Measurements from ENCODE around the gene NAB2. TPM values are rescaled to one million over a fixed set of nuclear protein-coding genes. Genes with fewer than 3 reads are reported as not detected.
"Not testable (repeated sequence)": the region's sequence is repeated elsewhere in the genome, so short reads cannot be mapped to it uniquely, and the experiment has no call there.

NAB2 gene
- total and polyA plus RNA-seq, 2 donors (not counting 3 experiments of a cell fraction or from before 2014, with no cell fraction given) = 14.6 to 15.9 TPM

GRCh38 chr12:57053901-57054300 is 35.0 kb upstream of the NAB2 start:
- BruUV-seq (replicated peaks) = not testable (repeated sequence)

GRCh38 chr12:57055824-57056223 is 33.1 kb upstream of the NAB2 start:
- Histone ChIP-seq H3K79me2 (ENCODE audit: control insufficient read depth, insufficient read depth, low read length) (no peaks in the 10 kb centered on the region), H3K36me3 (ENCODE audit: control insufficient read depth in 2 of 2, extremely low read depth in 1 of 2, insufficient read depth in 2 of 2, low read length in 2 of 2) (peaks cover 6 to 10% of the 10 kb centered on the region in 2 experiments), H3K27me3 (ENCODE audit: control insufficient read depth in 2 of 2, insufficient read depth in 2 of 2, low read length in 2 of 2) (peaks cover 0 to 1% of the 10 kb centered on the region in 2 experiments), H3K9me3 (replicated peaks; ENCODE audit: control insufficient read depth, insufficient read depth, low read length) (no peaks in the 10 kb centered on the region), H3K9ac (replicated peaks; ENCODE audit: extremely low read depth, insufficient read depth, low read length) (no peak overlapping the region), H3K4me3 (replicated peaks in 1 of 3; ENCODE audit: insufficient read depth in 1 of 3, low read depth in 1 of 3, low read length in 3 of 3) (no peak overlapping the region), H3K4me1 (ENCODE audit: control insufficient read depth, extremely low read depth, insufficient read depth, low read length) (no peaks in the 10 kb centered on the region), H3K27ac (ENCODE audit: insufficient read depth, low read depth, low read length) (no peak overlapping the region), H3K9me1 (replicated peaks; ENCODE audit: control insufficient read depth, extremely low read depth, insufficient read depth, low read length) (no peaks in the 10 kb centered on the region), H4K20me1 (replicated peaks; ENCODE audit: control insufficient read depth, extremely low read depth, insufficient read depth, low read length) (no peaks in the 10 kb centered on the region), H2AFZ (ENCODE audit: low read depth, low read length) (no peak overlapping the region), H3K4me2 (ENCODE audit: insufficient read depth, low read length) (no peak overlapping the region)
- no TSS peak for BruUV-seq (replicated peaks)
- ChIA-PET POLR2A (no interaction called here), CTCF (interaction anchor here (1.3 kb wide), 1 partner anchor 54 kb away, joined by 3 read pairs; no protein-coding TSS in a partner anchor)
- intact Hi-C loops (cut with micrococcal nuclease) = no loop called here
- DNase-seq (ENCODE audit: low read depth, low spot score) (no peak), FAIRE-seq (no peak)
- TF ChIP-seq GATA2 (IDR thresholded peaks at IDR 0.05; ENCODE audit: insufficient read depth, insufficient read length, low read depth, low read length) = no peak
- TF ChIP-seq CTCF (IDR thresholded peaks at IDR 0.05; ENCODE audit: extremely low read depth in 1 of 2, insufficient read depth in 1 of 2, low read depth in 1 of 2, low read length in 2 of 2) = no peak
- no peak for TF ChIP-seq JUN (IDR thresholded peaks at IDR 0.05; ENCODE audit: borderline replicate concordance, insufficient read depth, insufficient read length, low read depth)
- no peak for TF ChIP-seq POLR2A (IDR thresholded peaks at IDR 0.05; ENCODE audit: low read depth, low read length)
- no peak for TF ChIP-seq MYC (IDR thresholded peaks at IDR 0.05; ENCODE audit: low read depth, low read length)
- no peak for TF ChIP-seq POLR2AphosphoS5 (IDR thresholded peaks at IDR 0.05; ENCODE audit: insufficient read depth, low read depth, low read length)
- dilution Hi-C loops (cut with MboI; ENCODE audit: extremely low pct_ligation_motif_present, low sequenced_read_pairs) = no loop called here

More at GRCh38 chr12:57053901-57054300, 35.0 kb upstream of the NAB2 start:
- H3K9me3 ChIP-seq (replicated peaks; ENCODE audit: control insufficient read depth, insufficient read depth, low read length); H3K4me1 ChIP-seq (ENCODE audit: control insufficient read depth, extremely low read depth, insufficient read depth, low read length); DNase-seq (ENCODE audit: low read depth, low spot score); H3K9ac ChIP-seq (replicated peaks; ENCODE audit: extremely low read depth, insufficient read depth, low read length); H3K27ac ChIP-seq (ENCODE audit: insufficient read depth, low read depth, low read length); H3K4me3 ChIP-seq (replicated peaks in 1 of 3; ENCODE audit: insufficient read depth in 1 of 3, low read depth in 1 of 3, low read length in 3 of 3); dilution Hi-C loops (cut with MboI; ENCODE audit: extremely low pct_ligation_motif_present, low sequenced_read_pairs); POLR2A ChIA-PET; H3K4me2 ChIP-seq (ENCODE audit: insufficient read depth, low read length); H3K9me1 ChIP-seq (replicated peaks; ENCODE audit: control insufficient read depth, extremely low read depth, insufficient read depth, low read length); H3K79me2 ChIP-seq (ENCODE audit: control insufficient read depth, insufficient read depth, low read length); H2AFZ ChIP-seq (ENCODE audit: low read depth, low read length); H4K20me1 ChIP-seq (replicated peaks; ENCODE audit: control insufficient read depth, extremely low read depth, insufficient read depth, low read length); FAIRE-seq; CTCF ChIA-PET; H3K36me3 ChIP-seq (ENCODE audit: control insufficient read depth in 2 of 2, extremely low read depth in 1 of 2, insufficient read depth in 2 of 2, low read length in 2 of 2); H3K27me3 ChIP-seq (ENCODE audit: control insufficient read depth in 2 of 2, insufficient read depth in 2 of 2, low read length in 2 of 2); intact Hi-C loops (cut with micrococcal nuclease): not testable (repeated sequence)

Measured in endothelial cell of umbilical vein (primary cell).